Endothelial cell of umbilical vein (primary cell): ENCODE data around the gene QSER1. TPM values are rescaled to one million over a fixed set of nuclear protein-coding genes. Genes with fewer than 3 reads are reported as not detected.
A peak's percentile ranks its signal among the peaks of the same experiment; 100 is the strongest.

Experiments used
- BruUV-seq: library from RNA; stranded (reverse); fragments of 400-500 nt; replicated peaks from 2 replicates; lab custom pipeline; 2021; lab: Mats Ljungman, UMichigan
- CTCF ChIA-PET: fragments of 300-600, 350-600 bp; sonication (Branson Sonifier 250); formaldehyde crosslinking; loops from one replicate; lab custom pipeline; 2021; ENCODE audit warnings: antibody characterized with exemption, inconsistent platforms; lab: Charles Lee
- POLR2A ChIA-PET: fragments of 300-600, 350-600 bp; sonication (Branson Sonifier 250); formaldehyde crosslinking; loops from one replicate; lab custom pipeline; 2021; ENCODE audit warnings: antibody characterized with exemption, inconsistent platforms; lab: Charles Lee
- DNase-seq: peaks from one replicate; pipeline ENCODE4 v3.0.0-alpha.2; 2011; ENCODE audit warnings: low read depth, low spot score
- FAIRE-seq: peaks from 2 replicates; lab custom pipeline; 2011; peaks lifted over from hg19 to GRCh38; lab: Jason Lieb, UNC
- H2AFZ ChIP-seq: 2 replicates; pipeline ENCODE4 v1.6.0; 2012; ENCODE audit warnings: low read depth, low read length, control low read depth, inconsistent platforms
- H3K27ac ChIP-seq: 2 replicates; pipeline ENCODE4 v1.5.1; 2011; ENCODE audit warnings: low read depth, mild to moderate bottlenecking, control low read depth, low read length, moderate library complexity; ENCODE audit not compliant: insufficient read depth
- H3K27me3 ChIP-seq, 2 experiments: 2 replicates each; pipeline versions ENCODE4 v1.6.0 to v1.6.1; 2011; ENCODE audit warnings: low read length in 2 of 2, mixed read lengths in 1 of 2; ENCODE audit not compliant: control insufficient read depth in 2 of 2, insufficient read depth in 2 of 2
- H3K36me3 ChIP-seq, 2 experiments: 2 replicates in 1 of 2; 3 replicates in 1 of 2; pipeline ENCODE4 v1.5.1; 2011; ENCODE audit warnings: low read length in 2 of 2, mild to moderate bottlenecking in 1 of 2, moderate library complexity in 1 of 2; ENCODE audit not compliant: control insufficient read depth in 2 of 2, insufficient read depth in 2 of 2; ENCODE audit errors: extremely low read depth in 1 of 2
- H3K4me1 ChIP-seq: 3 replicates; pipeline ENCODE4 v1.5.1; 2011; ENCODE audit warnings: mild to moderate bottlenecking, low read length; ENCODE audit not compliant: control insufficient read depth, insufficient read depth; ENCODE audit errors: extremely low read depth
- H3K4me2 ChIP-seq: 2 replicates; pipeline ENCODE4 v1.6.1; 2011; ENCODE audit warnings: low read length, control low read depth, mixed read lengths; ENCODE audit not compliant: insufficient read depth
- H3K4me3 ChIP-seq, 3 experiments: fragments of 200-600 bp in 1 of 3; sonication (generic), shearing (Covaris generic) in 1 of 3; replicated peaks in 1 of 3; 2 replicates each; pipeline ENCODE4 v1.5.1; 2011 to 2016; ENCODE audit warnings: control low read depth in 3 of 3, low read length in 3 of 3, mild to moderate bottlenecking in 2 of 3, inconsistent platforms in 1 of 3, low read depth in 1 of 3, moderate library complexity in 1 of 3; ENCODE audit not compliant: insufficient read depth in 1 of 3
- H3K79me2 ChIP-seq: 2 replicates; pipeline ENCODE4 v1.6.0; 2012; ENCODE audit warnings: low read length, inconsistent platforms; ENCODE audit not compliant: control insufficient read depth, insufficient read depth
- H3K9ac ChIP-seq: replicated peaks from 2 replicates; pipeline ENCODE3; 2011; ENCODE audit warnings: low read length, control low read depth; ENCODE audit not compliant: insufficient read depth; ENCODE audit errors: extremely low read depth
- H3K9me1 ChIP-seq: replicated peaks from 3 replicates; pipeline ENCODE4 v1.6.0; 2011; ENCODE audit warnings: mild to moderate bottlenecking, low read length; ENCODE audit not compliant: control insufficient read depth, insufficient read depth; ENCODE audit errors: extremely low read depth
- H3K9me3 ChIP-seq: replicated peaks from 2 replicates; pipeline ENCODE4 v1.5.1; 2012; ENCODE audit warnings: low read length, inconsistent platforms; ENCODE audit not compliant: control insufficient read depth, insufficient read depth
- H4K20me1 ChIP-seq: replicated peaks from 2 replicates; pipeline ENCODE3; 2011; ENCODE audit warnings: mild to moderate bottlenecking, low read length; ENCODE audit not compliant: control insufficient read depth, insufficient read depth; ENCODE audit errors: extremely low read depth
- EZH2 ChIP-seq: IDR thresholded peaks from 2 replicates; pipeline ENCODE4 v1.6.1; 2012; ENCODE audit warnings: borderline replicate concordance, low read depth, mild to moderate bottlenecking, moderate library complexity, low read length, inconsistent platforms; ENCODE audit not compliant: severe bottlenecking
- FOS ChIP-seq: IDR thresholded peaks from 2 replicates; pipeline ENCODE4 v1.6.1; 2011; ENCODE audit warnings: mild to moderate bottlenecking, low read length, moderate library complexity, borderline replicate concordance; ENCODE audit not compliant: insufficient read depth
- GATA2 ChIP-seq: IDR thresholded peaks from 2 replicates; pipeline ENCODE4 v1.7.0; 2011; ENCODE audit warnings: low read depth, mild to moderate bottlenecking, moderate library complexity, mixed read lengths, low read length; ENCODE audit not compliant: insufficient read length, insufficient read depth
- JUN ChIP-seq: IDR thresholded peaks from 2 replicates; pipeline ENCODE4 v1.6.1; 2011; ENCODE audit warnings: borderline replicate concordance, low read depth; ENCODE audit not compliant: insufficient read length, insufficient read depth
- MYC ChIP-seq: IDR thresholded peaks from one replicate; pipeline ENCODE4 v1.6.1; 2011; ENCODE audit warnings: mild to moderate bottlenecking, low read depth, low read length
- POLR2A ChIP-seq: IDR thresholded peaks from 2 replicates; pipeline ENCODE4 v1.6.1; 2012; ENCODE audit warnings: low read depth, mild to moderate bottlenecking, control low read depth, low read length
- POLR2AphosphoS5 ChIP-seq: IDR thresholded peaks from 2 replicates; pipeline ENCODE4 v1.6.1; 2012; ENCODE audit warnings: low read depth, mild to moderate bottlenecking, control low read depth, low read length, moderate library complexity; ENCODE audit not compliant: insufficient read depth
- dilution Hi-C: fragments of 300-500 bp; cut with MboI; formaldehyde crosslinking; loops from one replicate; pipeline ENCODE4 v1.15.0; 2019; ENCODE audit warnings: low sequenced_read_pairs; ENCODE audit not compliant: extremely low pct_ligation_motif_present
- intact Hi-C: fragments of 100-400 bp; cut with micrococcal nuclease; formaldehyde crosslinking; loops from one replicate; pipeline ENCODE4 v1.10.0; 2022
- polyA plus RNA-seq, 4 experiments: library from polyadenylated mRNA; depleted of rRNA in 3 of 4; stranded (reverse) in 3 of 4; unstranded in 1 of 4; fragments of >200 nt; gene quantifications; 2 replicates each; pipeline versions ENCODE4 v1.2.1 to v1.2.3, GENCODE V29; 2011 to 2012; ENCODE audit warnings: missing spikeins in 1 of 4
- total RNA-seq: library from RNA; stranded (reverse); gene quantifications from 2 replicates; pipeline ENCODE4 v1.2.3, GENCODE V29; 2021
- TF ChIP-seq, protein P1 (sequence below): IDR thresholded peaks from 2 replicates; pipeline ENCODE4 v1.6.1; 2011; ENCODE audit not compliant: insufficient read depth, insufficient read length
- TF ChIP-seq, protein P2 (sequence below), 2 donors: IDR thresholded peaks; 1 replicate in 1 of 2; 2 replicates in 1 of 2; pipeline ENCODE4 v1.5.1; 2011; ENCODE audit warnings: low read length in 2 of 2, mild to moderate bottlenecking in 2 of 2, moderate library complexity in 2 of 2, control low read depth in 1 of 2, inconsistent platforms in 1 of 2, low read depth in 1 of 2; ENCODE audit not compliant: insufficient read depth in 1 of 2; ENCODE audit errors: extremely low read depth in 1 of 2

QSER1 gene
- total and polyA plus RNA-seq, 2 donors (not counting 3 experiments of a cell fraction or from before 2014, with no cell fraction given) = 5.5 to 36.6 TPM

DNA sequence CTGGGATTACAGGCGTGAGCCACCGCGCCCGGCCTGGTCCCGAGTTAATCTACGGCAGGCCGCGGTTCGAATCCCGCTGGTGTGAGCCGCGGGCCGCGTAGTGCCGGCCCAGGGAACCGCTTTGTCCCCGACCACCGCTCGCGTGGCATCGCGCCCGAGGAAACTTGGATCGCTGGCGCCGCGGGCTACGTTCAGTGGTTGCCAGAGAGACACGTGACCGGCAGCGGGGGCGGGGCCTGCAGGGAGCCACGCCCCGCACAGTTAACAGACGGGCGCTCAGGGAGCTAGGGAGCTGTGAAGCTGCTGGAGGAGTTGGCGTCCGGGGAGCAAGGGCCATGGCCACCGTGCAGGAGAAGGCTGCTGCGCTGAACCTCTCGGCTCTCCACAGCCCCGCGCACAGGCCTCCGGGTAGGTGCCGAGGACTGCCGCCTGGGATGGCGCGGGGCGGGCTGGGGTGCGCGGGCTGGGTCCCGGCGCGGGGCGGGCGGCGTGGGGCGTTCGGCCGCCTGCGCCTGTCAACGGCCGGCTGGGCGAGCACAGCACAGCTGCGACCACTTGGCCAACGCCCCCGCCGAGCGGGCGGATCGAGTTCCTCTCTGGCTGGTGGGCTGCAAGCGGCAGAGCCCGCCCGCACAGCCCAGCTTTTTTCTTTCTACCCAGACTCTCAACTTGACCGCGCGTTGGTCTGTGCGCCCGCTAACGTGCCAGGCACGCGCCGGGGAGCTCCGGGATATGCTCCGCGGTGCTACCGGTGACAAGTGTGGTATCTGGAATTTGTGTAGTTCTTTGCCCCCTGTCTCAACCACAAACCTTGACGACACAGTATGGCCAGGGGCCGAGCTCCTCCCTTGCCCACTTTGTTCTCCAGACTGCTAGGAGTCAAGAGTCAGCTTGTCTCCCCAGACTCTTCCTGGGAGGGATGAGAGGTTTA lies 123.3 kb downstream of the QSER1 start, which contains the start of gene DEPDC7:
Gene DEPDC7 (plus strand): TSS at position 258 of the 931 bp plus-strand sequence. CDS start 78 bp downstream, at position 336.
- ChIA-PET CTCF (interaction anchor here (0.6 to 1.4 kb wide), 3 partner anchors 9 to 60 kb away, joined by 3 to 5 read pairs (median 3); no protein-coding TSS in a partner anchor), POLR2A (interaction anchor here (0.6 to 0.8 kb wide), 2 partner anchors 32 to 71 kb away, joined by 3 read pairs; no protein-coding TSS in a partner anchor)
- Histone ChIP-seq H3K9me1 (no peaks in the 10 kb centered on the region), H3K27me3 (peaks cover 20 to 34% of the 10 kb centered on the region in 2 experiments), H3K36me3 (no peaks in the 10 kb centered on the region), H3K27ac (no peak within 1 kb of the TSS), H2AFZ (peak within 1 kb of the TSS; percentile 89), H3K79me2 (no peaks in the 10 kb centered on the region), H3K4me1 (peaks cover 5% of the 10 kb centered on the region), H3K9ac (no peak within 1 kb of the TSS), H3K4me2 (peak within 1 kb of the TSS; percentile 54), H3K9me3 (no peaks in the 10 kb centered on the region), H4K20me1 (no peaks in the 10 kb centered on the region), H3K4me3 (peak within 1 kb of the TSS; percentile 27 to 41 (median 37))
- peak; percentile 69 for DNase-seq
- FAIRE-seq = peak; percentile 56
- no TSS peak for BruUV-seq
- dilution Hi-C loops (no loop called here), intact Hi-C loops (no loop called here)
- TF ChIP-seq MYC (no peak), EZH2 (no peak), POLR2AphosphoS5 (no peak), FOS (no peak)
- TF ChIP-seq, protein P1, sequence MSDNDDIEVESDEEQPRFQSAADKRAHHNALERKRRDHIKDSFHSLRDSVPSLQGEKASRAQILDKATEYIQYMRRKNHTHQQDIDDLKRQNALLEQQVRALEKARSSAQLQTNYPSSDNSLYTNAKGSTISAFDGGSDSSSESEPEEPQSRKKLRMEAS = peak; percentile 78

DNA sequence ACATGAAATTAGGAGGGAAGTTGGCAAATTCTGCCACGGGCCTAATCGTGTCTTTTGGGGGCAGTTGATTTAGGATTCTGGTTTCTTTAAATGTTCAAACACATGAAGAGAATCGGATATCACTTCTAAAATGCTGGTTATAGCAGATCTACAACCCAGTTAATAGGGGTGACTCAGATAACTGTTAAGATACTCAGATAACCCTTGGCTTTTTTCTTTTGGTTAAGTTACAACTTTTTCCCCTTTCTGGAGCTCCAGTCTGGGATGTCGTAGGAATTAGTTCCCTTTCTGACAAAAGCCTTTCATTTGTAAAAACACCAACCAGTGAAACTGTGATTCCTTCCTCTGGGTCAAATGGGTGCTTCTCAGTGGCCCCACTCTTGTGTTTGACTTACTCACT lies 124.0 kb downstream of the QSER1 start:
- intact Hi-C loops (no loop called here), dilution Hi-C loops (no loop called here)
- H3K4me1 ChIP-seq = peaks cover 5% of the 10 kb centered on the region
- CTCF ChIA-PET = interaction anchor here (1.2 to 1.4 kb wide), 2 partner anchors 16 to 61 kb away, joined by 3 to 5 read pairs; no protein-coding TSS in a partner anchor
- no peaks in the 10 kb centered on the region for H3K79me2 ChIP-seq
- POLR2A ChIA-PET = no interaction called here
- no peaks in the 10 kb centered on the region for H3K9me1 ChIP-seq
- H3K36me3 ChIP-seq = no peaks in the 10 kb centered on the region
- H2AFZ ChIP-seq = no peak overlapping the region
- H3K9me3 ChIP-seq = no peaks in the 10 kb centered on the region
- TF ChIP-seq GATA2 = no peak
- TF ChIP-seq FOS = no peak
- TF ChIP-seq JUN = no peak
- no peak for TF ChIP-seq POLR2AphosphoS5
- TF ChIP-seq MYC = no peak
- TF ChIP-seq, protein P1 = no peak
- TF ChIP-seq EZH2 = no peak
- TF ChIP-seq, protein P2, sequence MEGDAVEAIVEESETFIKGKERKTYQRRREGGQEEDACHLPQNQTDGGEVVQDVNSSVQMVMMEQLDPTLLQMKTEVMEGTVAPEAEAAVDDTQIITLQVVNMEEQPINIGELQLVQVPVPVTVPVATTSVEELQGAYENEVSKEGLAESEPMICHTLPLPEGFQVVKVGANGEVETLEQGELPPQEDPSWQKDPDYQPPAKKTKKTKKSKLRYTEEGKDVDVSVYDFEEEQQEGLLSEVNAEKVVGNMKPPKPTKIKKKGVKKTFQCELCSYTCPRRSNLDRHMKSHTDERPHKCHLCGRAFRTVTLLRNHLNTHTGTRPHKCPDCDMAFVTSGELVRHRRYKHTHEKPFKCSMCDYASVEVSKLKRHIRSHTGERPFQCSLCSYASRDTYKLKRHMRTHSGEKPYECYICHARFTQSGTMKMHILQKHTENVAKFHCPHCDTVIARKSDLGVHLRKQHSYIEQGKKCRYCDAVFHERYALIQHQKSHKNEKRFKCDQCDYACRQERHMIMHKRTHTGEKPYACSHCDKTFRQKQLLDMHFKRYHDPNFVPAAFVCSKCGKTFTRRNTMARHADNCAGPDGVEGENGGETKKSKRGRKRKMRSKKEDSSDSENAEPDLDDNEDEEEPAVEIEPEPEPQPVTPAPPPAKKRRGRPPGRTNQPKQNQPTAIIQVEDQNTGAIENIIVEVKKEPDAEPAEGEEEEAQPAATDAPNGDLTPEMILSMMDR (IDR thresholded peaks at IDR 0.05; ENCODE audit: extremely low read depth in 1 of 2, insufficient read depth in 1 of 2, low read depth in 1 of 2, low read length in 2 of 2) = no peak
- no peak for TF ChIP-seq POLR2A
- no peaks in the 10 kb centered on the region for H4K20me1 ChIP-seq
- FAIRE-seq = peak; percentile 12
- peaks cover 20 to 37% of the 10 kb centered on the region in 2 experiments for H3K27me3 ChIP-seq
- H3K27ac ChIP-seq = no peak overlapping the region
- no peak overlapping the region for H3K9ac ChIP-seq
- H3K4me3 ChIP-seq = no peak overlapping the region
- BruUV-seq = no TSS peak
- H3K4me2 ChIP-seq = peak overlapping the region; percentile 54
- no peak for DNase-seq
